Activated CD4-positive, alpha-beta T cell treated with anti-CD3 and anti-CD28 coated beads for 1 hour (primary cell): ENCODE data around the gene FBXW5.

Experiments
- DNase-seq: peaks from one replicate; pipeline ENCODE4 v3.0.0-alpha.2; 2020

FBXW5 gene

DNA sequence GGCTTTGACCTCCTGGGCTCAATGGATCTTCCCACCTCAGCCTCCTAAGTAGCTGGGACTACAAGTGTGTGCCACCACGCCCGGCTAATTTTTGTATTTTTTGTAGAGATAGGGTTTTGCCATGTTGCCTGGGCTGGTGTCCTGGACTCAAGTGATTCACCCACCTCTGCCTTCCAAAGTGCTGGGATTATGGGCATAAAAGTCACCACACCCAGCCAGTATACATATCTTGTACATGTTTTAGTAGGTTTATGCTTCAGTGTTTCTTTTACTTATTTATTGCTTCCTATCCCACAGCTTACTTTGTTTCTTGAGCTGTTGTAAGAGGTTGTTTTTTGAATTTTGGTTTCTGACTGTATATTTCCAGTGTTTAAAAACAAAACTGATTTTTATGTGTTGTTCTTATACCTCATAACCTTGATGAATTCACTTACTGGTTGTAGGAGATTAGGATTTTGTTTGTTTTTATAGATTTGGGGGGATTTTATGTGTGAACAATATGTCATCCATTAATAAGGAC, 12.9 kb downstream of the FBXW5 start:
- DNase-seq, result no peak

DNA sequence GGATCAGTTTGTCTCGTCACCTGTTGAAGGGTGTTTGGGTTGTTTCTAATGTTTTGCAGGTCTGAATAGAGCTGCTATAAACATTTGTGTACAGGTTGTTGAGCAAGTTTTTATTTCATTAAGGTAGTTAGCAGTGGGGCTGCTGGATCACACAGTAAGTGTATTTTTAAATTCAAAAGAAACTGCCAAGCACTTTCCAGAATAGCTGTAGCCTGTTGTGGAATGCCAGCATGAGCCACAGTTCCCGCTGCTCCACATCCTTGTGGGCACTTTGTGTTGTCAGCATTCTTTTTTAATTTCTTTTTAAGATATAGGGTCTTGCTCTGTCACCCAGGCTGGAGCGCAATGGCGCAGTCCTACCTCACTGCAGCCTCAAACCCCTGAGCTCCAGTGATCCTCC, 14.5 kb downstream of the FBXW5 start:
- DNase-seq, result no peak

DNA sequence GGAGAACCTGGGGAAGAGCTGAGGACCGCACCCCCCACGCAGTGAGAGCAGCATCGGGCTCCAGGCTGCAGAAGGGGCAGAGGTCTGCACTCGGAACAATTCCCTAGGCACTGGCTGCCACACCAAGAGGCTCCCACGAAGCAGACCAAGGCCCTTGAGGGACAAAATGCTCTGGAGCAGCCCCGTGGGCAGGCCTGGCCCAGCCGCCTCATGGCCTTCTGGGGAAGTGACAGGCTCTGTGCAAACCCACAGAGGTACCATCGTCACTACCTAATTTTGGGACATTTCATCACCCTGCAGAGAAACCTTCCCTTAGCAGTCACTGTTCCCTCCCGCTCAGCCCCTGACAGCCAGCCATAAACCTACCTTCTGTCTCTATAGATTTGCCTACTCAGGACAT, 15.9 kb downstream of the FBXW5 start:
- DNase-seq, result no peak

DNA sequence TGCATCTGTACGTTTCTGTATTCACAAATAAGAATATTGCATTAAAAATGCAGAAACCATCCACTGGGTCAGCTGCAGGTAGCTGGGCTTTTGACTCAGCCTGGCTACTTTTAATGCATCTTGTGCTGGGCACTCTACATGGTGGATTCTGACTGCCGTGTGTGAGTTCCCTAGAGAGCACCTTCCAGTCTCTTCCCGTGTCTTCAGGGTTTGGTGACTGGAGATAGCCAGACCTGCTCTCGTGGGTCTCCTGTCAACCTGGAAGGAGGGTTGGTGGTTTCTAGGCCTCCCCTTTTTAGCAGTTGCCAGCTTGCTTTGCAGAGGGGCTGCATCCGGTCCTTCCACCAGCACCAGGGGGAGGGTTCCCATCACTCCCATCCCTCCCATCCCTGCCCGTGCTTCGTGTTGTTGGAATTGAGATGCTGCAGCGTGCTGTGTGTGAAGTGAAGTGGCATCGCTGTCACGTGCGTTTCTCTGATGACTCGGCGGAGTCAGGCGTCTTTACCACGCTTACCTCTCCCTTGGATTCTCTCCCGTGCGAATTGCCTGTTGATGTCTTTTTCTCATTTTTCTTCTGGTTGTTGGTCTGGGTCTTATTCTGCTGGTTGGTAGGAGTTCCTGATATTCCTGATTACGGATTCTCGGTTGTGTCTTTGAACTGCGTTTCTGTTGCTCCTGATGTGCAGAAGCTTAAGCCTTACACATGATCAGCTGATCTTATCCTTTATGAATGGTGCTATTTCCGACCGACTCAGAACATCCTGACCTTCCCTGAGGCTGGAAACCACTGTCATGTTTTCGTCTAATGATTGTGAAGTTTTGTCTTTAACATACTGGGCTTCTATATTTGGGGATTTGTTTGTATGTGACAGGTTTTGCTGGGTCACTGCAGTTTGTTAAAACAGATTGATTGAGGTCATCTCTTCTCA, 16.9 kb downstream of the FBXW5 start:
- DNase-seq, result no peak

DNA sequence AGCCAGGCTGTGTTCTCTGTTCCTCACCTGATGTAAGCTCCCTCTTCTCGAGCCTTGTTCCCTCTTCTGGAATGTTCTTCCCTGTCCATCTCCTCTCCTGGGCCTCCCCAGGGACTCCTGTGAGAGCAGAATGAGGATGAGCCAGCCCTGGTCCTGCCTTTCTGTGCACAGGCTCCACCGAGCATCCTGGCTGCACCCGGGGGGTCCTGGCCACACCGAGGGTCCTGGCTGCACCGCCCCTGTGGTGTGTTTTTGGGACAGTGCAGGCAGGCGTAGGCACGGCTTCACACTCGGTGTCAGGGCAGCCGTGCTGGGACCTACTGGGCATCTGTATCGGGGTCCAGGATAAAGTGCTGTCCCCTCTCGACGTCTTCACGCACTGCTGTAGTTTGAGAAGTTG, 17.8 kb downstream of the FBXW5 start:
- no peak for DNase-seq

- DNase-seq, result no peak
Measured at GRCh38 chr9:136926154-136926704, 18.3 kb downstream of the FBXW5 start.

GRCh38 chr9:136925414-136926153, 19.0 kb downstream of the FBXW5 start:
- DNase-seq, result no peak

GRCh38 chr9:136923881-136924280, 20.7 kb downstream of the FBXW5 start:
- DNase-seq, result no peak

- no peak for DNase-seq
Measured at GRCh38 chr9:136922540-136922939, 22.0 kb downstream of the FBXW5 start.

- no peak for DNase-seq
Measured at GRCh38 chr9:136921718-136922117, 22.8 kb downstream of the FBXW5 start.

- no peak for DNase-seq
Measured at GRCh38 chr9:136921307-136921706, 23.2 kb downstream of the FBXW5 start.

GRCh38 chr9:136920734-136921231, 23.8 kb downstream of the FBXW5 start:
- DNase-seq, result no peak

- no peak for DNase-seq
Measured at GRCh38 chr9:136920069-136920468, 24.5 kb downstream of the FBXW5 start.

GRCh38 chr9:136917902-136918301, 26.6 kb downstream of the FBXW5 start:
- no peak for DNase-seq

DNA sequence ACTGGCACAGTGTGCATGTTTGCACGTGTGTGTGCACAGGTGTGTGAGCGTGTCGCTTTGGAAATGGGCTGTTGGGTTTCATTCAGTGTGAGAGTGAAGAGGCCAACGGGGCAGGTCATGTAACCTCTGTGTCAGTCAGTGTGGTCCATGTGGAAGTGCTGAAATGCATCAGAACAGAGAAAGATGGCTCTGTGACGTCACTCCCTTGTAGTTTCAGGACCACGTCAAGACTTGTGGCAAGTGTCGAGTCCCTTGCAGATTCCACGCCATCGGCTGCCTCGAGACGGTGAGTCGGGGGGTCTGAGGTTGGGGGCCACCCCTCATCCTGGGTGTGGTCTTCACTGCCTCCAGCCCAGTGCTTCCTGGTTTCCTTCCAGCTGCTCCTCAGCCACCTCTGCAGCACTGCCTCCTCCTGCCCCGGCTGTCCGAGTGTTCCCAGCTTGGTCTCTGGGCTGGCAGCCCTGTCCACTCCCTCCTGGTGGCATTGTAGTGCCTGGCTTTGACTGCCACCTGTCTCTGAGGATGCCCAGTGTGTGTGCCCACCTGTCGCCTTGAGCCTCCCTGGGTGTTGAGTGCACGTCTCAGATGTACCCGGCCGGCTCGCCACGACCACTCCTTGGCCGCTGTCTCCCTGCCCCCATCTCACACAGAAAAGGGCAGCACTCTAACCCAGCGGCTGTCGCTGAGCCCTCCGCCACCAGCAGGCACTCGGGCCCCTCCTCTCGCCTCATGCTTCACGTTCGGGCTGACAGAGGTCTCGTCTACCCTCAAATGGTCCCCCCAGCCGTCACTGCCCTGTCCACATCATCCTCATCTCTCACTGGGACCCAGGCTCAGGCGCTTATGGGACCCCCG, 28.0 kb downstream of the FBXW5 start:
- no peak for DNase-seq

- no peak for DNase-seq
Measured at GRCh38 chr9:136915632-136916329, 28.8 kb downstream of the FBXW5 start.

DNA sequence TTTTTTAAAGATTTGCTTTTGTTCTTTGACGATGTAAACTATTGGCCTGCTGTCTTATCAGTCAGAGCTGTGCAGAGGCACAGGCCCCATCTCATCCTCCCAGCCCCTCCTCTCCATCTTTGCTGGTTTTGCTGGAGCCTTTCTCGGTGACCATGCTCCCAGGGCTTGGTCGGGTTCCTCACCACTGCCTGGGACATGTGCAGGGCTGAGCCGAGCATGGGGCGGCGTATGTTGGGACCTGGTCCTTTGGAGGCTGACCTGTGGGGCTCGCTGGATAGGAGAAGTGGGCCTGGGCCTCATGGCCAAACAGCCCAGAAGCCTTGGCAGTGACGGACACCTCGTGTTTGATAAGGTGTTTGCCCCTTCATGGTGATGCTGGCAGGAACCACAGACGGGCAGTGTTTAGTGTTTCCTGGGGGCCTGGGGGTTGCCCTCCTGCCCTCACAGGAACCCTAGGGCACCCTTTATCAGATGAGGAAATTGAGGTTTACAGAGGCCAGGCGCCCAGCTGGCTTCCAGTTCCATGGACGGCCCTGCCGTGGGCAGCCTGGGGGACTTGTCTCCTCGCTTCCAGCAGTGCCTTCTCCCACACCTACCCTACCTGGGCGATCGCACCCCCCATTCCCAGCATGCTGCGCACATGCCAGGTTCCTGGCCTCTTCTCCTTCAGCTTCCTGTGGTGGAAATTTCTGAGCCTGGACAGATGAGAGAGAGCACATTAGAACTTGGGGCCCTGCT, 30.7 kb downstream of the FBXW5 start:
- DNase-seq, result no peak

GRCh38 chr9:136910901-136911245, 33.7 kb downstream of the FBXW5 start:
- no peak for DNase-seq

GRCh38 chr9:136910197-136910900, 34.2 kb downstream of the FBXW5 start:
- no peak for DNase-seq
